GM13976 (cell line): ENCODE data around the gene EXOC5.

Experiments used
- DNase-seq: peaks from one replicate; pipeline ENCODE4 v3.0.0; 2012; ENCODE audit warnings: low spot score
- CTCF ChIP-seq: IDR thresholded peaks from 2 replicates; pipeline ENCODE4 v1.5.1; 2012; ENCODE audit warnings: borderline replicate concordance, mild to moderate bottlenecking; ENCODE audit not compliant: insufficient read depth; ENCODE audit errors: extremely low read depth, missing control alignments, control extremely low read depth
- in situ Hi-C: fragments of 300-500 bp; cut with MboI; formaldehyde crosslinking; loops from one replicate; pipeline ENCODE4 v1.12.0; 2022; ENCODE audit warnings: low sequenced_read_pairs, mixed read lengths, inconsistent platforms; ENCODE audit not compliant: unreplicated experiment

EXOC5 gene

GRCh38 chr14:57295239-57295638 is 26.5 kb upstream of the EXOC5 start:
- TF ChIP-seq CTCF: no peak
- in situ Hi-C loops: no loop called here
- DNase-seq: no peak

GRCh38 chr14:57293866-57294837 is 25.4 kb upstream of the EXOC5 start:
- no peak for DNase-seq
- no peak for TF ChIP-seq CTCF
- in situ Hi-C loops: no loop called here

- DNase-seq: no peak
- in situ Hi-C loops: no loop called here
- TF ChIP-seq CTCF: no peak
Observed at GRCh38 chr14:57291692-57292647, 23.3 kb upstream of the EXOC5 start.

- TF ChIP-seq CTCF: no peak
- in situ Hi-C loops: no loop called here
- no peak for DNase-seq
Observed at GRCh38 chr14:57290751-57291150, 22.0 kb upstream of the EXOC5 start.

GRCh38 chr14:57287745-57288144 is 19.0 kb upstream of the EXOC5 start:
- in situ Hi-C loops: no loop called here
- no peak for DNase-seq
- no peak for TF ChIP-seq CTCF

- no peak for DNase-seq
- no peak for TF ChIP-seq CTCF
- in situ Hi-C loops: no loop called here
Observed at GRCh38 chr14:57277062-57277461, 8.4 kb upstream of the EXOC5 start.
